CD8-positive, alpha-beta memory T cell (primary cell): ENCODE results near the gene CANX. TPM values are rescaled to one million over a fixed set of nuclear protein-coding genes. Genes with fewer than 3 reads are reported as not detected.

Source experiments
- CTCF ChIA-PET: fragments of 350-600 bp; sonication (Branson Sonifier 250); formaldehyde crosslinking; loops from one replicate; lab custom pipeline; 2021; ENCODE audit warnings: antibody characterized with exemption; lab: Charles Lee
- POLR2A ChIA-PET: fragments of 350-600 bp; sonication (Branson Sonifier 250); formaldehyde crosslinking; loops from one replicate; lab custom pipeline; 2021; ENCODE audit warnings: antibody characterized with exemption; lab: Charles Lee
- DNase-seq, 5 donors: peaks; one replicate each; pipeline versions ENCODE4 v3.0.0 to v3.0.0-alpha.2; 2020 to 2022; ENCODE audit warnings: mixed read lengths in 1 of 5
- H3K27ac ChIP-seq: one replicate; pipeline ENCODE4 v1.7.0; 2013; ENCODE audit warnings: low read depth, mild to moderate bottlenecking, low read length, moderate library complexity
- H3K27me3 ChIP-seq: 2 replicates; pipeline ENCODE4 v1.7.0; 2013; ENCODE audit warnings: low read length, mild to moderate bottlenecking; ENCODE audit not compliant: insufficient read depth, poor library complexity, severe bottlenecking
- H3K36me3 ChIP-seq: 2 replicates; pipeline ENCODE4 v1.7.0; 2013; ENCODE audit warnings: mild to moderate bottlenecking, low read length, moderate library complexity; ENCODE audit not compliant: insufficient read depth
- H3K4me1 ChIP-seq: 2 replicates; pipeline ENCODE4 v1.7.0; 2013; ENCODE audit warnings: mild to moderate bottlenecking, low read length, moderate library complexity; ENCODE audit not compliant: insufficient read depth
- H3K4me3 ChIP-seq: 2 replicates; pipeline ENCODE4 v1.7.0; 2013; ENCODE audit warnings: mild to moderate bottlenecking, low read length
- H3K9me3 ChIP-seq: 2 replicates; pipeline ENCODE4 v1.7.0; 2013; ENCODE audit warnings: mild to moderate bottlenecking, low read length
- H3K27ac Mint-ChIP-seq, 8 donors: one replicate each; pipeline ENCODE4 v1.8.0; 2020 to 2021; ENCODE audit warnings: mixed read lengths in 8 of 8, mild to moderate bottlenecking in 6 of 8, inconsistent platforms in 3 of 8, moderate library complexity in 3 of 8
- H3K27me3 Mint-ChIP-seq, 2 donors: one replicate each; pipeline ENCODE4 v1.8.0; 2020 to 2021; ENCODE audit warnings: mixed read lengths in 2 of 2, mild to moderate bottlenecking in 1 of 2, moderate library complexity in 1 of 2
- H3K36me3 Mint-ChIP-seq, 3 donors: one replicate each; pipeline ENCODE4 v1.8.0; 2020 to 2021; ENCODE audit warnings: mixed read lengths in 3 of 3, inconsistent platforms in 1 of 3, mild to moderate bottlenecking in 1 of 3
- H3K4me1 Mint-ChIP-seq, 3 donors: one replicate each; pipeline ENCODE4 v1.8.0; 2020 to 2021; ENCODE audit warnings: mixed read lengths in 3 of 3, inconsistent platforms in 1 of 3, mild to moderate bottlenecking in 1 of 3
- H3K4me3 Mint-ChIP-seq, 7 donors: one replicate each; pipeline ENCODE4 v1.8.0; 2020 to 2021; ENCODE audit warnings: mixed read lengths in 7 of 7, mild to moderate bottlenecking in 6 of 7, moderate library complexity in 4 of 7, inconsistent platforms in 2 of 7
- H3K9me3 Mint-ChIP-seq, 5 donors: one replicate each; pipeline ENCODE4 v1.8.0; 2020 to 2022; ENCODE audit warnings: mixed read lengths in 5 of 5, mild to moderate bottlenecking in 3 of 5, moderate library complexity in 2 of 5, inconsistent platforms in 1 of 5
- polyA plus RNA-seq: library from polyadenylated mRNA; unstranded; fragments of 300-500 nt; fragmentation: Illumina TruSeq; gene quantifications from one replicate; pipeline ENCODE4 v1.2.3, GENCODE V29; 2021
- total RNA-seq, 2 experiments: library from RNA; stranded (reverse); gene quantifications; one replicate each; pipeline ENCODE4 v1.2.3, GENCODE V29; 2021

Gene CANX
- total and polyA plus RNA-seq, 3 experiments from 2014 or later = 283 to 710 (median 694) TPM

DNA sequence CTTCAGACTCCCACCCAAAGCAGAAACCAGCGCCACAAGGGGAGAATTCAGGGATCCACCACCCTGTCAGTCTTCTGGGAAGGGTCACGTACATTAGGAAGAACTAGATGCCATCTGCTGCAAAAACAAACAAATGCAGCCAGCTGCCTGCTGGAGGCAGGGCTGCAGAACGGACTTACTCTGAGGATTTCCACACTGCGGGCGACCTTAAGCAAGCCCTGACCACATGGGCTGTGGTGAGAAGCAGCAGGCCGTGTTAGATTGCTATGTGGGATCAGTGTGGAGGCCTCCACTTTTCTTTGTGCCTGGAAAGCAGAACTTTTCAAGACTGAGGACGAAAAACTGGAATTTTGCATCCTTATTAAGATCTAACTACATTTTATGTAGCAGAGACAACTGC, 81.6 kb downstream of the CANX start:
- Mint-ChIP-seq H3K27ac (no peak overlapping the region), H3K27me3 (peaks cover 0 to 1% of the 10 kb centered on the region in 2 donors), H3K4me3 (no peak overlapping the region), H3K9me3 (no peaks in the 10 kb centered on the region), H3K36me3 (peaks cover 0 to 54% (median 13%) of the 10 kb centered on the region in 3 donors), H3K4me1 (no peaks in the 10 kb centered on the region)
- Histone ChIP-seq H3K9me3 (no peaks in the 10 kb centered on the region), H3K27me3 (no peaks in the 10 kb centered on the region), H3K27ac (no peak overlapping the region), H3K4me1 (no peaks in the 10 kb centered on the region), H3K4me3 (no peak overlapping the region), H3K36me3 (peaks cover 10% of the 10 kb centered on the region)
- DNase-seq = no peak
- ChIA-PET CTCF (interaction anchor here (1.2 to 1.4 kb wide), 2 partner anchors 17 kb away, joined by 3 to 10 read pairs; no protein-coding TSS in a partner anchor), POLR2A (no interaction called here)

Other genes with a start within 250 kb of the CANX start
- gene RUFY1, start 148.4 kb upstream of the CANX start, total RNA-seq = 10 to 100 TPM; 40.4 to 41.9 TPM
- 32.6 TPM for gene RUFY1, start 148.4 kb upstream of the CANX start, polyA plus RNA-seq
- gene HNRNPH1, start 75.3 kb upstream of the CANX start, total RNA-seq = 100 to 1,000 TPM; 929 to 961 TPM
- 103 TPM for gene HNRNPH1, start 75.3 kb upstream of the CANX start, polyA plus RNA-seq
- under 1 TPM; 0.57 to 0.91 TPM for gene CBY3, start 17.9 kb upstream of the CANX start, total RNA-seq
- gene CBY3, start 17.9 kb upstream of the CANX start, polyA plus RNA-seq = not detected
- gene MAML1, start 33.9 kb downstream of the CANX start, total RNA-seq = 10 to 100 TPM; 30.4 to 30.9 TPM
- gene MAML1, start 33.9 kb downstream of the CANX start, polyA plus RNA-seq = 9.1 TPM
- 1 to 10 TPM in 1 of 2 experiments, under 1 TPM in 1; 0.57 to 1.0 TPM for gene LTC4S, start 95.0 kb downstream of the CANX start, total RNA-seq
- 4.0 TPM for gene LTC4S, start 95.0 kb downstream of the CANX start, polyA plus RNA-seq
- gene MGAT4B, start 107.9 kb downstream of the CANX start, total RNA-seq = 100 to 1,000 TPM in 1 of 2 experiments, 10 to 100 TPM in 1; 94.0 to 103 TPM
- 21.0 TPM for gene MGAT4B, start 107.9 kb downstream of the CANX start, polyA plus RNA-seq
- 100 to 1,000 TPM; 158 to 179 TPM for gene SQSTM1, start 121.9 kb downstream of the CANX start, total RNA-seq
- gene SQSTM1, start 121.9 kb downstream of the CANX start, polyA plus RNA-seq = 212 TPM
- gene MRNIP, start 159.8 kb downstream of the CANX start, total RNA-seq = 10 to 100 TPM; 23.9 to 27.2 TPM
- 17.7 TPM for gene MRNIP, start 159.8 kb downstream of the CANX start, polyA plus RNA-seq
- 10 to 100 TPM; 73.7 to 74.8 TPM for gene TBC1D9B, start 208.9 kb downstream of the CANX start, total RNA-seq
- gene TBC1D9B, start 208.9 kb downstream of the CANX start, polyA plus RNA-seq = 43.9 TPM